Heart left ventricle (tissue), 16 donors: Measurements from ENCODE around the gene QRSL1. TPM values are rescaled to one million over a fixed set of nuclear protein-coding genes. Genes with fewer than 3 reads are reported as not detected.

Experiments used
- ATAC-seq, 4 donors: fragments of 200-7000 bp; cut with Tn5 transposase; one replicate each; pipeline ENCODE4 v1.9.1; 2020 to 2022; ENCODE audit warnings: moderate library complexity in 4 of 4, mild to moderate bottlenecking in 3 of 4, moderate number of reproducible peaks in 1 of 4
- DNase-seq, 5 donors: peaks; one replicate each; pipeline ENCODE4 v3.0.0-alpha.2; 2020
- H3K27ac ChIP-seq, 12 donors: fragments of 200-600 bp; sonication (generic) in 4 of 12; one replicate each; pipeline versions ENCODE4 v1.5.0 to v1.8.0; 2016 to 2022; ENCODE audit warnings: mild to moderate bottlenecking in 2 of 12
- H3K27me3 ChIP-seq, 9 donors: fragments of 200-600 bp; sonication (generic) in 2 of 9; one replicate each; pipeline versions ENCODE4 v1.5.1 to v1.8.0; 2016 to 2022; ENCODE audit warnings: mild to moderate bottlenecking in 3 of 9
- H3K36me3 ChIP-seq, 9 donors: fragments of 200-600 bp; sonication (generic) in 2 of 9; one replicate each; pipeline versions ENCODE4 v1.5.0 to v1.8.0; 2018 to 2022; ENCODE audit warnings: mild to moderate bottlenecking in 2 of 9
- H3K4me1 ChIP-seq, 12 donors: fragments of 200-600 bp; sonication (generic) in 4 of 12; one replicate each; pipeline versions ENCODE4 v1.5.0 to v1.8.0; 2016 to 2022; ENCODE audit warnings: mild to moderate bottlenecking in 3 of 12
- H3K4me3 ChIP-seq, 12 donors: fragments of 200-600 bp; sonication (generic) in 4 of 12; one replicate each; pipeline versions ENCODE4 v1.5.0 to v1.8.0; 2017 to 2022; ENCODE audit warnings: mild to moderate bottlenecking in 9 of 12, moderate library complexity in 4 of 12
- H3K9me3 ChIP-seq, 12 donors: fragments of 200-600 bp; sonication (generic) in 4 of 12; one replicate each; pipeline versions ENCODE4 v1.5.0 to v1.8.0; 2016 to 2022; ENCODE audit warnings: mild to moderate bottlenecking in 1 of 12
- CTCF ChIP-seq, 12 donors: fragments of 200-600 bp; sonication (generic) in 4 of 12; IDR thresholded peaks; one replicate each; pipeline versions ENCODE4 v1.5.0 to v1.8.0; 2018 to 2022; ENCODE audit warnings: antibody characterized with exemption in 12 of 12, mild to moderate bottlenecking in 5 of 12
- POLR2A ChIP-seq, 2 donors: fragments of 450-650 bp; IDR thresholded peaks; one replicate each; pipeline ENCODE4 v1.6.1; 2017; ENCODE audit warnings: antibody characterized with exemption in 2 of 2, mild to moderate bottlenecking in 2 of 2, moderate library complexity in 2 of 2
- WGBS, 4 donors: extraction: QIAGEN DNeasy Blood & Tissue Kit in 2 of 4; methylation state at CpG; one replicate each; pipeline versions ENCODE4 v1.1.5 to v1.1.7; 2013 to 2018; 5-methylcytosine and 5-hydroxymethylcytosine counted together
- intact Hi-C, 10 donors: fragments of 100-400 bp; cut with DNase I; formaldehyde crosslinking; loops; one replicate each; pipeline versions ENCODE4 v1.11.1 to v1.14.2; 2022
- polyA plus RNA-seq, 2 donors: library from polyadenylated mRNA; stranded (reverse); fragments of 200-250 nt; gene quantifications; one replicate each; pipeline ENCODE4 v1.2.3, GENCODE V29; 2013
- total RNA-seq, 9 donors: library from RNA; depleted of rRNA in 2 of 9; stranded (reverse); fragments of >200 nt in 2 of 9; fragmentation: NEBNext Ultra II Directional in 3 of 9; extraction: Animal tissue kit (Norgen Biotek cat#: 25700) in 3 of 9; gene quantifications; one replicate each; pipeline versions ENCODE4 v1.1.0 to v1.2.4, GENCODE V29; 2016 to 2023
- donor health status: ischemic (EF 13 %, LVEDD 7.1; RV severe dilation, severe dysfunction).
- donor health status: healthy with polysubstance abuse.
- donor health status: DM: no; HTN: yes; CAD: no.
- donor health status: DM: no; HTN: no; CAD: no.
- donor health status: ischemic (EF 25% LVEDD 6.9; RV normal size, moderate dysfunction).
- donor health status: ischemic (EF 25% LVEDD 5.7; RV mildly dilated, moderate dysfunction).
- donor health status: healthy.
- donor health status: DM: yes; HTN: yes; CAD: no.
- donor health status: ischemic (EF 35%, LVEDD 5.7; RV mildly dilated, moderate dysfunction).
- donor health status: nonischemic (EF 11% LVEDD 7.7; RV severe dilation, severe dysfunction).
- donor health status: DM: yes; HTN: yes; CAD: no.
- donor health status: PGD.
- donor health status: ischemic (EF 29% LVEDD 5.4; RV normal size, mild dysfunction).
- donor health status: nonischemic (EF 23%, LVEDD 6.1; RV moderate dilation, normal function).

The QRSL1 gene
- total and polyA plus RNA-seq, 11 donors, result 8.6 to 18.9 (median 14.4) TPM

GRCh38 chr6:106704327-106704726 lies 74.9 kb downstream of the QRSL1 start:
- WGBS, 4 donors, result 77 to 90% (median 82%) methylated on average over 4 of the region's 4 CpGs
- Histone ChIP-seq H3K27ac (no peak overlapping the region), H3K4me3 (no peak overlapping the region), H3K27me3 (peaks cover 0 to 14% (median 0%) of the 10 kb centered on the region in 9 donors), H3K36me3 (no peaks in the 10 kb centered on the region), H3K4me1 (no peaks in the 10 kb centered on the region), H3K9me3 (no peaks in the 10 kb centered on the region)
- no peak for TF ChIP-seq CTCF (IDR thresholded peaks at IDR 0.05)
- TF ChIP-seq POLR2A (IDR thresholded peaks at IDR 0.05), result no peak
- intact Hi-C loops, result no loop called here
- ATAC-seq (no peak), DNase-seq (no peak)

GRCh38 chr6:106705156-106705555 lies 75.8 kb downstream of the QRSL1 start:
- DNase-seq, result no peak
- no peaks in the 10 kb centered on the region for H3K36me3 ChIP-seq

GRCh38 chr6:106710580-106710979 lies 81.2 kb downstream of the QRSL1 start:
- WGBS, 4 donors, result 43 to 70% (median 59%) methylated on average over 1 of the region's 1 CpG
- Histone ChIP-seq H3K4me3 (no peak overlapping the region), H3K36me3 (no peaks in the 10 kb centered on the region), H3K27ac (no peak overlapping the region), H3K9me3 (no peaks in the 10 kb centered on the region), H3K4me1 (no peaks in the 10 kb centered on the region), H3K27me3 (peaks cover 0 to 20% (median 0%) of the 10 kb centered on the region in 9 donors)
- no peak for ATAC-seq
- no peak for DNase-seq
- TF ChIP-seq POLR2A (IDR thresholded peaks at IDR 0.05), result no peak
- no peak for TF ChIP-seq CTCF (IDR thresholded peaks at IDR 0.05)
- intact Hi-C loops, result no loop called here

More at GRCh38 chr6:106705156-106705555, 75.8 kb downstream of the QRSL1 start:
- H3K27me3 ChIP-seq, result peaks cover 0 to 14% (median 0%) of the 10 kb centered on the region in 9 donors
- no peak overlapping the region for H3K4me3 ChIP-seq
- no peak overlapping the region for H3K27ac ChIP-seq
- no peak for ATAC-seq
- WGBS, 4 donors, result 80 to 88% (median 85%) methylated on average over 6 of the region's 6 CpGs
- no peaks in the 10 kb centered on the region for H3K9me3 ChIP-seq
- intact Hi-C loops, result no loop called here
- H3K4me1 ChIP-seq, result no peaks in the 10 kb centered on the region
- no peak for TF ChIP-seq CTCF (IDR thresholded peaks at IDR 0.05)
- TF ChIP-seq POLR2A (IDR thresholded peaks at IDR 0.05), result no peak

GRCh38 chr6:106714281-106714680 lies 84.9 kb downstream of the QRSL1 start:
- Histone ChIP-seq H3K27ac (no peak overlapping the region), H3K27me3 (peaks cover 0 to 20% (median 0%) of the 10 kb centered on the region in 9 donors), H3K4me1 (no peaks in the 10 kb centered on the region), H3K4me3 (no peak overlapping the region), H3K9me3 (no peaks in the 10 kb centered on the region), H3K36me3 (no peaks in the 10 kb centered on the region)
- 76 to 88% (median 86%) methylated on average over 2 of the region's 2 CpGs for WGBS, 4 donors
- intact Hi-C loops, result no loop called here
- ATAC-seq, result no peak
- TF ChIP-seq CTCF (IDR thresholded peaks at IDR 0.05), result no peak
- no peak for TF ChIP-seq POLR2A (IDR thresholded peaks at IDR 0.05)
- no peak for DNase-seq
